D721Med (cell line): ENCODE data around the gene KSR1.
"Not testable (repeated sequence)": the region's sequence is repeated elsewhere in the genome, so short reads cannot be mapped to it uniquely, and the experiment has no call there.

Experiments
- DNase-seq: peaks from one replicate; pipeline ENCODE4 v3.0.0; 2011; ENCODE audit warnings: low spot score; ENCODE audit not compliant: insufficient read length
- FAIRE-seq: peaks from 2 replicates; lab custom pipeline; 2011; peaks lifted over from hg19 to GRCh38; lab: Jason Lieb, UNC
- TF ChIP-seq, protein P1 (sequence below): IDR thresholded peaks from 2 replicates; pipeline ENCODE4 v1.5.1; 2012; ENCODE audit warnings: mild to moderate bottlenecking, control low read depth; ENCODE audit not compliant: insufficient read depth; ENCODE audit errors: missing control alignments

Gene KSR1

DNA sequence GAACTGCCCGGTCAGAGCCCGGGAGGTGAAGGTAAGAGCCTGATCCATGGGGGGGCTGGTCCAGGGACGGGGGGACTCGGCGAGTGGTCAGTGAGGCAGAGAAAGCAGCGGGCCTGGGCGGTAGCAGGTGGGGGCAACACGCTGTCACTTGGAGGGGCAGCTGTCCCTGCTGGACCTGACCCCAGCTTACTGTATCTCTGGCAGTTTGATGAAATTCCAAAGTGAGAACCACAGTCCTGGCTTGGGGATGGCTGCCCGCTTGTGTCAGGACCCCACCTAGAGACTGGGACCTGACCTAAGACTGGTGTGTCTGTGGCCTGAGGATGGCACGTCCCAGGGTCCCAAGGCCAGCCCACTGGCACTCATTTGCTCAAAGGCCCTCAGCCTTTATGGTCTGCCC lies 35.1 kb upstream of the KSR1 start:
- FAIRE-seq (no peak), DNase-seq (no peak)
- TF ChIP-seq, protein P1, sequence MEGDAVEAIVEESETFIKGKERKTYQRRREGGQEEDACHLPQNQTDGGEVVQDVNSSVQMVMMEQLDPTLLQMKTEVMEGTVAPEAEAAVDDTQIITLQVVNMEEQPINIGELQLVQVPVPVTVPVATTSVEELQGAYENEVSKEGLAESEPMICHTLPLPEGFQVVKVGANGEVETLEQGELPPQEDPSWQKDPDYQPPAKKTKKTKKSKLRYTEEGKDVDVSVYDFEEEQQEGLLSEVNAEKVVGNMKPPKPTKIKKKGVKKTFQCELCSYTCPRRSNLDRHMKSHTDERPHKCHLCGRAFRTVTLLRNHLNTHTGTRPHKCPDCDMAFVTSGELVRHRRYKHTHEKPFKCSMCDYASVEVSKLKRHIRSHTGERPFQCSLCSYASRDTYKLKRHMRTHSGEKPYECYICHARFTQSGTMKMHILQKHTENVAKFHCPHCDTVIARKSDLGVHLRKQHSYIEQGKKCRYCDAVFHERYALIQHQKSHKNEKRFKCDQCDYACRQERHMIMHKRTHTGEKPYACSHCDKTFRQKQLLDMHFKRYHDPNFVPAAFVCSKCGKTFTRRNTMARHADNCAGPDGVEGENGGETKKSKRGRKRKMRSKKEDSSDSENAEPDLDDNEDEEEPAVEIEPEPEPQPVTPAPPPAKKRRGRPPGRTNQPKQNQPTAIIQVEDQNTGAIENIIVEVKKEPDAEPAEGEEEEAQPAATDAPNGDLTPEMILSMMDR, result no peak

DNA sequence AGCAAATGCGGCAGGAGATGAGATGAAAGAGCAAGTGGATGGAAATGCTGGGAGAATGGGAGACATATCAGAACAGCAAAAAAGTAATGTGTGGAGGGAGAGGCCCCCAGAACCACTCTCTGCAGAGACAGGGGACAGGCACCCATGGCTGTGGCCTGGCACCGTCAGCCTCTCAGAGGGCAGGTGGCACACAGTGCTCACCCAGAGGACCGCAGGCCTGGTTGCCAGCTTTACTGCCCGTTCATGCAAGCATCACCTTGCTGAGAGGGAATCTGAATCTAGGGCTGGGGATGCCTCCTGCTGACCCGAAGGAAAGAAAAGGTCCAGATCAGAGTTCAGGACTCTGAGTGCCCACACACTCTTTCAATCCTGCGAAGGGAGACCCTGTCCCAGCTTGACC lies 34.6 kb upstream of the KSR1 start:
- DNase-seq, FAIRE-seq: not testable (repeated sequence)

DNA sequence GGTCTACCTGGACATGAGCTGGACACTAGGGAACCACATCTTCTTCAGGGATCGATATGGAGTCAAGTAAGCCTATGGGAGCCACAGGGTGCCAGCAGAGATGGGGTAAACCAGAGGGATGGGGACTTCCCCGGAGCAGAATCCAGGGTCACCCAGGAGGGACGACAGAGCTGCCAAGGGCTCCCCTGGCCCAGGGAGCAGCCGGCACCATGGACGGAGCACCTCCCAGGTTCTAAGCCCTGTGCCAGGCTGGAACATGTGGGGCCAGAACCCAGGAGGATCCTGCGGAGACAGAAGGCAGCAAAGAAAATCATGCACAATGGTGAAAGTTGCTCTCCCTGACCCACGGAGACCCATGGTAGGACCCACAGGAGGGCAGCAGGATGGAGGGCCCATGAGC lies 33.6 kb upstream of the KSR1 start:
- DNase-seq (no peak), FAIRE-seq (no peak)
- TF ChIP-seq, protein P1, result no peak

DNA sequence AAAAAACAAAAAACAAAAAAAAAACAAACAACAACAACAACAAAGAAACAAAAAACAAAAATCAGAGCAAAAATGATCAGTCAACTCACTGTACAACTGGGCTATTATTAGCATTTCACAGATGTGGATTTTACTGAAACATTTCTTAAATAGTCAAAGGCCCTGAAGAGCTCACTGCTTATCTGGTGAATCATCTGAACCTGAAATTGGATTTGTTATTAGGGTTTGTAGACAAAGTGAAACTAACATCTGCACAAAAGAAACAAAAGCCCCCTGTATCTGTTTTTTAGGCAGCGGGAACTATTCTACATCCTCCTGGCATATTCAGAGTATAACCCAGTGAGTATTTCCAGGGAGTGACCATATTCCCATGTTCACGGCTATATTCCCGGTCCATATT lies 32.6 kb upstream of the KSR1 start:
- DNase-seq (no peak), FAIRE-seq (no peak)
- TF ChIP-seq, protein P1, result no peak

DNA sequence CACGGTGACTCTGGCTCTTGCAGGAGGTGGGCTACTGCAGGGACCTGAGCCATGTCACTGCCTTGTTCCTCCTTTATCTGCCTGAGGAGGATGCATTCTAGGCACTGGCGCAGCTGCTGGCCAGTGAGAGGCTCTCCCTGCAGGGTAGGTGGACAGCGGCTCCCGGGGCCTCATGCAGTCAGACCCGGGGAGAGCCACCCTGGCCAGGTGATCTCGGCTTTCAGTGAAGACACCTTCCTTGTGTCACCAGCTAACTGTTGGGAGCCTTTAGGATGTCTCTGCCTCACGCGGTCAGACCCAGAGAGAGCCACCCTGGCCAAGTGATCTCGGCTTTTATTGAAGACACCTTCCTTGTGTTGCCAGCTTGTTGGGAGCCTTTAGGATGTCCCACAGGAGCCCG lies 31.7 kb upstream of the KSR1 start:
- TF ChIP-seq, protein P1, result no peak
- no peak for DNase-seq
- no peak for FAIRE-seq

DNA sequence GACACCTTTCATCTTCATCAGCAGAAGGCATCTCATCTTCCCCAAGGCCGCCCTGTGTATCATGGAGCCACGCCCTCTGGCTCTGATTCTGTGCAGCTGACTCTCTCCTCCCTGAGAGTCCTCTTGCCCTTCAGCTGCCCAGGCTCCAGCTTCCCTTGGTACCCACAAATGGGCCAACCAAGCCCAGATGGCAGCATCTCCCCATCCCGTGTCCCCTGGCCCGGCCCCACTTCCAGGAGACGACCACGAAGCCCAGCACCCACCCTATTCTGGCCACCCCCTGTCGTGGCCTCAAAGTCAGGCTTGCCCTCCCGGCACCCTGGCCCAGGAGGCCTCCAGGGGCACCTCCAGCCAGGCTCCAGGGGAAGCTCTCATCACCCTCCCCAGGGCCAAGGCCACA lies 31.3 kb upstream of the KSR1 start:
- TF ChIP-seq, protein P1, result no peak
- FAIRE-seq (no peak), DNase-seq (no peak)

DNA sequence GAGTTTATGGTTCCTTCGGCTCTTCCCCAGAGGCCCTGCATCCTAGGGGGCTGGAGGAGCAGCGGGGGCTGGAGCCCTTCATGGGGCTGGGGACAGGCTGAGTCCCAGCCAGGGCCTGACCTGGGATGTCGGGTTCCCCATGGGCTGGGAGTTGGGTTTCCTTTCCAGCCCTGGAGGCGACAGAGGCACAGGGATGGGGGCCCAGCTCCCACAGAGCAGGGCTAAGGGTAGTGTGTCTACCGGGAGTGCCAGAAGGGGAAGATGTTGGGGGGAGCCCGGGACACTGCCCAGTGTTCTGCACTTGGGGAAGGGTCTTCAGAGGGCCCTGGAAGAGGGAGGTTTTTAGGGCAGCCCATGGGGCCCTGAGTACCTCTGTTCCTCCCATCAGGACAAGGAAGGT lies 30.7 kb upstream of the KSR1 start:
- not testable (repeated sequence) for FAIRE-seq, DNase-seq

DNA sequence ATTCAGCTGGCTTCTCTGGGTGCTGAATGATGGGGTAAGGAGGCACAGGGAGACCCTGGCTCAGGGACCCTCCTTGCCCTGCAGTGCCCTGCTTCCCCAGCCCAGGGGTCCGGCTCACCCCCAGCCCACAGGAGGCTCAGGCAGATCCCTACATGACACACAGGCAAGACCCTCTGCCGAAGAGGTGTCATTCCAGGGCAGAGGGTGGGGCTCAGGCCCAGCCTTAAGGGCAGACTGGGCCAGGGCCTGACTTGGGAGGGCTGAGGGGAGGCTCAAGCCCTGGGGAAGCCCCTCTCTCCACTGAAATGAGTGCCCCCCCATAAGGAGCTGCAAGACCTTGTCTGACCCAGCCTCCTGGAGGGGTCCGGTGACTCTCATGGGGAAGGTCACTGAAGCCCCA lies 30.3 kb upstream of the KSR1 start:
- no peak for FAIRE-seq

DNA sequence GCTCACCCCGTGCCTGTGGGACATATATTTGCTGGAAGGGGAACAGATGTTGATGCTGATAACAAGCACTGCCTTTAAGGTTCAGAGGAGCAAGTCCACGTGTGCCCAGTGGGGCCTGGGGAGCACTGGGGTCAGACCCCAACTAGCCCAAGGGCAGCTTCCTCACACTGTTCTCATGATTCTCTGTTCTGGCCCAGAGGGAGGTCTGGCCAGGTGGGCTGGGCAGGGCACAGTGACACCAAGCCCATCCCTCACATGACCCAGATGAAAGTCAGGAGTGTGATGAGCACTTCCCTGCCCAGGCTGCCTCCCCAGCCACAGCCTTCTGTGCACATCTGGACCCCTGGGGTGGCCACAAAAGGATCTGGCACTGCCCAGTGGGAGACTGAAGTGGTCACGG lies 29.8 kb upstream of the KSR1 start:
- FAIRE-seq, result not testable (repeated sequence)

More for the DNA sequence above, 30.3 kb upstream of the KSR1 start:
- TF ChIP-seq, protein P1, result no peak
- no peak for DNase-seq

DNA sequence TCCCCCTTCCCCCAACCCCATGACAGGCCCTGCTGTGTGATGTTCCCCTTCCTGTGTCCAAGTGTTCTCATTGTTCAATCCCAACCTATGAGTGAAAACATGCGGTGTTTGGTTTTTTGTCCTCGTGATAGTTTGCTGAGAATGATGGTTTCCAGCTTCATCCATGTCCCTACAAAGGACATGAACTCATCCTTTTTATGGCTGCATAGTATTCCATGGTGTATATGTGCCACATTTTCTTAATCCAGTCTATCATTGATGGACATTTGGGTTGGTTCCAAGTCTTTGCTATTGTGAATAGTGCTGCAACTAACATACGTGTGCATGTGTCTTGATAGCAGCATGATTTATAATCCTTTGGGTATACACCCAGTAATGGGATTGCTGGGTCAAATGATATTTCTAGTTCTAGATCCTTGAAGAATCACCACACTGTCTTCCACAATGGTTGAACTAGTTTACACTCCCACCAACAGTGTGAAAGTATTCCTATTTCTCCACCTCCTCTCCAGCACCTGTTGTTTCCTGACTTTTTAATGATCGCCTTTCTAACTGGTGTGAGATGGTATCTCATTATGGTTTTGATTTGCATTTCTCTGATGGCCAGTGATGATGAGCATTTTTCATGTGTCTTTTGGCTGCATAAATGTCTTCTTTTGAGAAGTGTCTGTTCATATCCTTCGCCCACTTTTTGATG lies 28.9 kb upstream of the KSR1 start:
- not testable (repeated sequence) for FAIRE-seq, DNase-seq

More for the DNA sequence above, 29.8 kb upstream of the KSR1 start:
- DNase-seq, result not testable (repeated sequence)
